ENCODE results near the gene MAPK10.

MAPK10 gene

DNA sequence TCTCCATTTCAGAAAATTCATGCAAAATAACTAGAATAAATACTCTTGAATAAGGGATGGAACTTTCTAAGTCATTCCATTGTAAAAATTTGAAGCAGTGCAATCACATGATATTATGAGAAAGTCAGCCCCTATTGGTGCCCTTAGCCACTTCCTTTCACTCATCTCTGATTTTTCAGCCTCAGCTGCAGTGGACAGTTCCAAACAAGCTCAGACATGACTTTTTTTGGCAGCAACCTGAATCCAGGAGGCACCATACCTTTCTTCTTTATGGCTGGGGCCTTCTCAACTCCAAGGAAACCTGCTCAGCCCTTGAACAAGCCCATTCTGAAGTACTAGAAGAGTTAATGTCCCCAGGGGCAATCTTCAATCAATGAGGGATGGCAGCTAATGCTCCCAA is 40.5 kb downstream of the MAPK10 start:
- Mint-ChIP-seq H3K4me1 (ENCODE audit: low read depth) (no peaks in the 10 kb centered on the region), H3K27me3 (no peaks in the 10 kb centered on the region), H3K4me3 (no peak overlapping the region), H3K9me3 (no peaks in the 10 kb centered on the region), H3K27ac (no peak overlapping the region), H3K36me3 (ENCODE audit: low read depth) (no peaks in the 10 kb centered on the region)

DNA sequence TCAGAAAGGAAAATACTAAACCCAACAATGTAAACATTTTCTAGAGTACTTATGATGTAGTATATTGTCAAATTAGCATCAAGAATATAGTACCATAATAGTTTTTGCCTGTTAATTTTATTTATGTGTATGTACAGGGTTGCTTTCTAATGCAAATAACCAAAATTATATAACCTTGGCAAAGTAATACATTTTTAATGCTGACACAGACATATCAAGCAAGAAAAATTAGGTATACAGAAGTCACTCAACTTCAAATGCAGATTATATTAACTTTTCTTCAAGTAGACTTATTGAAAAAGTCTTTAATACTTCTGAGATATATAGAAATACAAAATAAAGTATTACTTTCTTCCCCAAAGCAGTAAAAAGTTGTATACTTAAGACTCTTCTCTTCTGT is 44.3 kb downstream of the MAPK10 start:
- Mint-ChIP-seq H3K9me3 (no peaks in the 10 kb centered on the region), H3K4me3 (no peak overlapping the region), H3K4me1 (ENCODE audit: low read depth) (no peaks in the 10 kb centered on the region), H3K27ac (no peak overlapping the region), H3K27me3 (no peaks in the 10 kb centered on the region), H3K36me3 (ENCODE audit: low read depth) (no peaks in the 10 kb centered on the region)

DNA sequence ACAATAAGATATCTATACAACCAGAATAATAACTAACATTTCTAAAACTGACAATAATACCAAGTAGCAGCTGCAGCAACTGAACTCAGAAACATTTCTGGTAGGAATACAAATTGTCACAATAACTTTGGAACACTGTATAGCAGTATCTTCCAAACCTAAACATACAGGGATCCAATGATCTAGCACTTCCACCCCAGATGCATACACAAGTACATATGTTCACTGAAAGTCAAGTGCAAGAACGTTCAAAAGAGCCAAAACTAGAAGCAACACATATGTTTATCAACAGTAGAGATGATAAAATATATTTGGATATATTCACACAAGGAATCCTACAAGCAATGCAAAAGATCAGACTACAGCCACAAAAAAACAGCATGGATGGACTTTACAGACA is 46.2 kb downstream of the MAPK10 start:
- Mint-ChIP-seq H3K36me3 (ENCODE audit: low read depth) (no peaks in the 10 kb centered on the region), H3K4me3 (no peak overlapping the region), H3K9me3 (no peaks in the 10 kb centered on the region), H3K27me3 (no peaks in the 10 kb centered on the region), H3K27ac (no peak overlapping the region), H3K4me1 (ENCODE audit: low read depth) (no peaks in the 10 kb centered on the region)

DNA sequence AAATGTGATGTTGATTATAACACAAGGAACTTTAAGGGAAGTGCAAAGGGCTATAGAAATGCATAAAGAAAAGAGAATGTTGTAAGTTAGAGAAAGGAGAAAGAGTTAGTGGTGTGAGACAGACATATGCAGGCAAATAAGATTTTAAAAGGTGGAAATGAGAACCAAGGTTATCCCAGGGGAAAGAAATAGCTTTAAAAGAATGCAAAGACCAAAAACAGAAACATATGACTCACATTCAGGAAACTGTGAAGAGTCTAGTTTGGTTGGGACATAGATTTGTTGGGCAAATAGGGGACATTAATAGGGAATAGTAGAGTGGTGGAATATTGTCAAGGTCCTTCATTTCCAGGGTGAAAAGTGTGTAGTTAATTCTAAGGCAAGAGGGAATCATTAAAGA is 52.4 kb downstream of the MAPK10 start:
- Mint-ChIP-seq H3K27ac (no peak overlapping the region), H3K4me1 (ENCODE audit: low read depth) (no peaks in the 10 kb centered on the region), H3K9me3 (no peaks in the 10 kb centered on the region), H3K27me3 (no peaks in the 10 kb centered on the region), H3K4me3 (no peak overlapping the region), H3K36me3 (ENCODE audit: low read depth) (no peaks in the 10 kb centered on the region)

DNA sequence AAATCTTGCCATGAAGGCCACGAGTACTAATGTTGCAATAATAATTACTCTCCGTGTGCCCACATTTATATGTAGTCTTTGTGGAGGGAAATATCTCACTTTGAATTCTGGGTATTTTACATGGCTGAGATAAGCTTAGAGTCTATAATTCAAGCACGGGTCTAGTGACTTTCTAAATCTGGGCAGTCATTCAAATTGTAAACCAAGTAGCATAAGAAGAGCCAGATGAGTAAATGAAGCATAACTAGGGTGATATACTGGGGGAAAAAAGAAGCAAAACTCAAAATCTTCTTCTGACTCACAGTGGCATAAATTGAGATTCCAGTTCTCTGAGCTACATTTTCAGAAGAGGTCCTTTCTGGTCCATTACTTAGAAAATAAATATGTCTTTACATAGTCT is 53.0 kb downstream of the MAPK10 start:
- no peaks in the 10 kb centered on the region for H3K27me3 Mint-ChIP-seq
- H3K4me3 Mint-ChIP-seq: no peak overlapping the region
- H3K27ac Mint-ChIP-seq: no peak overlapping the region
- no peaks in the 10 kb centered on the region for H3K9me3 Mint-ChIP-seq
- H3K36me3 Mint-ChIP-seq (ENCODE audit: low read depth): no peaks in the 10 kb centered on the region
- H3K4me1 Mint-ChIP-seq (ENCODE audit: low read depth): no peaks in the 10 kb centered on the region

DNA sequence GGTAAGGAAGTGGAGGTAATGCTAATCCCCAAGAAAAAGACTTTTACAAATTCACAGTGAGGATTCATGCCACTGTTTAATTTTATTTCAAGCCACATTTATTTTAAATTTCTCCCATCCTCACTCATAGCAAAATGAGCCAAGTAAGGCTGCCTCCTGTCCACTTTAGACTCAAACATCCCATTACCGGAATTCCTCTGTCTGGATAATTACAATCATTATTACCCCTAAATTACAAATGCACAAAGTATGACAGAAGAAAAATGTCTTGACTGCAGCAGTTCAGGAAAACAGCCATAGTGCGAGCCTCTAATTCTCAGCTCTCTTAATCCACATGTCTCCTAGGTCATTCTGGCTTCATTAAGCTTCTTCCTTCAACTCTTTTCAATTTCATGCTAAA is 57.0 kb downstream of the MAPK10 start:
- Mint-ChIP-seq H3K4me1 (ENCODE audit: low read depth) (no peaks in the 10 kb centered on the region), H3K9me3 (no peaks in the 10 kb centered on the region), H3K4me3 (no peak overlapping the region), H3K27me3 (no peaks in the 10 kb centered on the region), H3K27ac (no peak overlapping the region), H3K36me3 (ENCODE audit: low read depth) (no peaks in the 10 kb centered on the region)

DNA sequence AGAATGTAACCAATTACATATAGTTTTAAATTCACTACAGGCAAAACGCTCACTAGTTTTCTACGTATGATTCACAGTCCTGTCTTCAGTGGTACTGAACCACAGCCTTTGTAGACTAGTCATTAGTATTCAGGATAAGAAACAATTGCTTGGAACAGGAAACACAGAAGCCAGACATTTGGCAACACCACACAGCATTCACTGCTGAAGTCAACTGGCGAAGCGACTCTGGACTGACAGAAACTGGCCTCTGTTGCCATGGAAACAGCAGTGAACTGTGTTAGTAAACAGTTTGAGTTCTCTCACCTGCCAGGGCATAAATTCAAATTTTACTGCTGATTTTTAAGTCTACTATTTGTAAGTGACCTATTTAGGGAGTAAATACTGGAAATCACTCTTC is 57.6 kb downstream of the MAPK10 start:
- Mint-ChIP-seq H3K36me3 (ENCODE audit: low read depth) (no peaks in the 10 kb centered on the region), H3K27ac (no peak overlapping the region), H3K27me3 (no peaks in the 10 kb centered on the region), H3K4me1 (ENCODE audit: low read depth) (no peaks in the 10 kb centered on the region), H3K4me3 (no peak overlapping the region), H3K9me3 (no peaks in the 10 kb centered on the region)

DNA sequence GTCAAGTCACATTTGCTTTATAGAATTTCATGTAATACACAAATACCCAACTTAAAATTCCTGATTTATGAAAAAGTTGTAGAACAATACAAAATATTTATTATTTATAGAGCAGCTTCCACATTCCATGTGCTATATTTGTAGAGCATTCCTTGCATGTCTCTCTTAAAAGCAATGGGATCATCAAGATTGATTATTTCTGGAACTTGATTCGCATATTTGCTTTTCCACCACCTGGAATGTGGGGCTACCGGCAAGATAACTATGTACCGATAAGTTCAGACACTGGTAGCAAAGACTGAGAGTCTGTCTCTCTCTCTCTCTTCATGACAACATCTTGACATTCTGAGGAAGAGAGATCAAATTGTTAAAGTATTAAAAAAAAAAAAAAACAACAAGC is 59.3 kb downstream of the MAPK10 start:
- no peak overlapping the region for H3K4me3 Mint-ChIP-seq
- no peaks in the 10 kb centered on the region for H3K36me3 Mint-ChIP-seq (ENCODE audit: low read depth)
- no peak overlapping the region for H3K27ac Mint-ChIP-seq
- no peaks in the 10 kb centered on the region for H3K4me1 Mint-ChIP-seq (ENCODE audit: low read depth)
- H3K9me3 Mint-ChIP-seq: no peaks in the 10 kb centered on the region
- no peaks in the 10 kb centered on the region for H3K27me3 Mint-ChIP-seq

DNA sequence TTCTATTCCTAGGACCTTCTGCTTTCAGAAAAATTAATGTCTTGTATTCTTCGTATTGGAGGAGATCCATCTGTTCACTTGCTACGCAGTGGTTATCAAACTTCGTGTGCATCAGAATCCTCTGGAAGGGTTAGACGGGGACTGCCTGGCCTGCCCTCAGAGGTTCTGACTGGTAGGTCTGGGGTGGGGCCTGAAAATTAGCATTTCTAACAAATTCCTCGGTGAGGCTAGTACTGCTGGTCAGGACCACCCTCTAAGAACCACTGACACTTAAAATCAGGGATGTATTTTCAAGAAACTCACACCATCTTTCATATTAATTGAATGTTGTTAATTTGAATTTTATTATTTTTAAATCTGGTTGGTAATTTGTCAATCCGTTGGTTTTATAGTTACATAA is 63.0 kb downstream of the MAPK10 start:
- no peaks in the 10 kb centered on the region for H3K4me1 Mint-ChIP-seq (ENCODE audit: low read depth)
- H3K9me3 Mint-ChIP-seq: no peaks in the 10 kb centered on the region
- H3K27ac Mint-ChIP-seq: no peak overlapping the region
- H3K4me3 Mint-ChIP-seq: no peak overlapping the region
- no peaks in the 10 kb centered on the region for H3K27me3 Mint-ChIP-seq
- H3K36me3 Mint-ChIP-seq (ENCODE audit: low read depth): no peaks in the 10 kb centered on the region

DNA sequence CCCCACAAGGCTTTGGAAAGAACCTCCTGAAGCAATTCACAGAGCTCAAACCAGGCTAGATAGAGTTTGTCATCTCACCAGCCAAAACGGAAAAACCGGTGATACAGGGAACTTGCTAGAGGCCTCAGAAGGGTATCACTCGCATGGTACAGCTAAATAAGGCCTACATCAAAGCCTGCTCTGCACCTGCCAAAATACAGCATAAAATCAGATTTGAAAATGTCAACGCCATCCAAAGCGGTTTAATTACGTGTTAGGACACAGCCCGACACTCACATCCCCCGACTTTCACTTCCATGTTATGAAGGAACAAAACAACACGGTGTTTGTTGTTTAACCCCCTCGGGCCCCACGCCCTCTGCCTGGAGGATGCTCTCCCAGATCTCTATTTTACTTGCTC is 65.0 kb downstream of the MAPK10 start:
- Mint-ChIP-seq H3K9me3 (no peaks in the 10 kb centered on the region), H3K4me3 (no peak overlapping the region), H3K27ac (no peak overlapping the region), H3K4me1 (ENCODE audit: low read depth) (no peaks in the 10 kb centered on the region), H3K36me3 (ENCODE audit: low read depth) (no peaks in the 10 kb centered on the region), H3K27me3 (no peaks in the 10 kb centered on the region)

DNA sequence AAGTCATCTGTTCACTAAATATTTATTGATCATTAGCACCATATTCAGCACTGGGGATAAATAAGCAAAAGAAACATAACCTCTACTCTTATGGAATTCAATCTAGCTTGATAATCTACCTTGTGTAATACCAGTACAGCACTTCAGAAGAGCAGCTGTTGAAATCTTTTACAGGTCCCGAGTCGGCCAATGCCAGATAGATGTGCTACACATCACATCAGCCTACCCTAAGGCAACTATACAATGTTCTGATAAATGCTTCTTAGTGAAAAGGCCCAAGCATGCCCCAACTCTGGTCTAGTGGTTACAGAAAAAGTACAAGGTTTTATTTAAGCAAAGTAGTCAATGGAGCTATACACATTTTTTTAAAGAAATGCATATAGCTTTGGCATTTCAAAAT is 68.7 kb downstream of the MAPK10 start:
- Mint-ChIP-seq H3K27me3 (no peaks in the 10 kb centered on the region), H3K4me3 (no peak overlapping the region), H3K4me1 (ENCODE audit: low read depth) (no peaks in the 10 kb centered on the region), H3K9me3 (no peaks in the 10 kb centered on the region), H3K27ac (no peak overlapping the region), H3K36me3 (ENCODE audit: low read depth) (no peaks in the 10 kb centered on the region)

DNA sequence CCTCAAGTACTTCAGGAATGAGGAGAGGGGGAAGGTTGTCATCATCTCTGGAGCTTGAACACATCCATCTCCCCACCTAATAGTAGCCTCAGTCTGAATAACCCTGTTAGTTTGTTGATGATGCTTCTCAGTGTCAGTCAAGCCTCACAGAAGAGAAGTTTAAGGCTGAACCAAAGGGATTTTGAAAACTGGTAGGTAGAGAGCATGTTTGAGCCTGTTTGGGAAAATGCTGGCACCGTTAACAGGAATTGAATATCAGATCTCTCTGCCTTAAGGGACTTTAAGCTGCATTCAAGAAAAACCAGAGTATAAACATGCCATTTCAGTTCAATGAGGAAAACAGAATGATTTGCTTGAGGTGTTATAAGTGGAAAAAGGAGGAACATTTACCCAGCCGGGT is 73.1 kb downstream of the MAPK10 start:
- H3K9me3 Mint-ChIP-seq: no peaks in the 10 kb centered on the region
- no peaks in the 10 kb centered on the region for H3K4me1 Mint-ChIP-seq (ENCODE audit: low read depth)
- H3K27me3 Mint-ChIP-seq: no peaks in the 10 kb centered on the region
- no peaks in the 10 kb centered on the region for H3K36me3 Mint-ChIP-seq (ENCODE audit: low read depth)
- no peak overlapping the region for H3K27ac Mint-ChIP-seq
- no peak overlapping the region for H3K4me3 Mint-ChIP-seq

DNA sequence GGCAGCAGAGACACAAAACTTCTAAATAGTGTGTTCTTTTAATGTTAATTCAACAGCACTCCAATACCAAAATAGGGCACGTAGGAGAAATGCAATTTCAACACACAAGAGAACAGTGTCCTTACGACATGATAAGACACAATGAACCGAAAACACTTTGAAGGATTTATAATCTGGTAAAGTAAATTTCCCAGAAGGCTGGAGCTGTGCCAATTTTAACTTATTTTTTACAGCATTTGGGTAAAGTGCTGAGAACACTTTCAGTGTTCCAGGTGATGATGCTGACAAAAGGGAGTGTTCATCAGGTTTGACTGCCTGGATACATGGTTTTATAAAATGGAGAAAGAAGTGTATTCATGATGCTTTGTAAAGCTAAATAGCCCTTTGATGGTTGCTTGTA is 76.5 kb downstream of the MAPK10 start:
- no peaks in the 10 kb centered on the region for H3K36me3 Mint-ChIP-seq (ENCODE audit: low read depth)
- H3K9me3 Mint-ChIP-seq: no peaks in the 10 kb centered on the region
- no peak overlapping the region for H3K4me3 Mint-ChIP-seq
- H3K27me3 Mint-ChIP-seq: no peaks in the 10 kb centered on the region
- H3K27ac Mint-ChIP-seq: no peak overlapping the region
- no peaks in the 10 kb centered on the region for H3K4me1 Mint-ChIP-seq (ENCODE audit: low read depth)

DNA sequence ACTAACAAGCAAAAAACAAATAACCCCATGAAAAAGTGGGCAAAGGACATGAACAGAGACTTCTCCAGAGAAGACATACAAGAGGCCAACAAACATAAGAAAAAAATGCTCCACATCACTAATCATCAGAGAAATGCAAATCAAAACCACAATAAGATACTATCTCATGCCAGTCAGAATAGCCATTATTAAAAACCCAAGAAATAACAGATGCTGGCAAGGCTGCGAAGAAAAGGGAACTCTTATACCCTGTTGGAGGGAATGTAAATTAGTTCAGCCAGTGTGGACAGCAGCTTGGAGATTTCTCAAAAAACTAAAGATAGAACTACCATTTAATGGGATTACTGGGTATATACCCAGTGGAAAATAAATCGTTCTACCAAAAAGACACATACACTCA is 79.6 kb downstream of the MAPK10 start:
- no peak overlapping the region for H3K27ac Mint-ChIP-seq
- H3K4me1 Mint-ChIP-seq (ENCODE audit: low read depth): no peaks in the 10 kb centered on the region
- no peaks in the 10 kb centered on the region for H3K9me3 Mint-ChIP-seq
- H3K36me3 Mint-ChIP-seq (ENCODE audit: low read depth): no peaks in the 10 kb centered on the region
- no peaks in the 10 kb centered on the region for H3K27me3 Mint-ChIP-seq
- H3K4me3 Mint-ChIP-seq: no peak overlapping the region

DNA sequence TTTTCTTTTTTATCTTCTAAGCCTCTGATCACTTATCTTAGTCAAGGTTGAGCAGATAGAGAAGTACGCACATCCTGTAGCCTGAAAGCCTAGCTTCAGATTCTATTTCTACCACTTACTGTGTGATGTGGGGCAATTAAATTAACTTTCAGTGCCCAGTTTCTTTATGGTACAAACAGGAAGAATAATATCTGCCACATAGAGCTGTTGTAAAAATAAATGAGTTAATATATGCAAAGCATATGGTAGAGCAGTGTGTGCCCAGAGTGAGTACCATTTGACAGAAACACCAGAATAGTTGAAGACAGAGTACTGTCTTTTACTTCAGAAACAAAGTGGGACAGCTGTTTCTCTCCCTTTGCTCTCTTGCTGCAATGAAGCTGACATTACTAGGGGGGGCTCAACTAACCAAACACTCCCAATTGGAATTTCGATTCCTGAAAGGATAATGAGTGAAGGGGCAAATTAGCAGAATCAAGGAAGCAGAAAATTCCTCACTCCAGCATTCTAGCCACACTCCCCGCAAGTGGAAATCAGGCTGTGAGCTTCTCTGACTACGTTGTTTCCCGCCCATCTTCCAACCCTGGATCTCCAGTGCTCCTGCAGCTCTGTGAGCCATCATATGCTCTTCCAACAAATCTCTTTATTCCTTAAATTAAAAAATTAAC is 80.4 kb downstream of the MAPK10 start:
- H3K36me3 Mint-ChIP-seq (ENCODE audit: low read depth): no peaks in the 10 kb centered on the region
- no peak overlapping the region for H3K27ac Mint-ChIP-seq
- no peaks in the 10 kb centered on the region for H3K4me1 Mint-ChIP-seq (ENCODE audit: low read depth)
- no peak overlapping the region for H3K4me3 Mint-ChIP-seq
- H3K9me3 Mint-ChIP-seq: no peaks in the 10 kb centered on the region
- peaks cover 2% of the 10 kb centered on the region for H3K27me3 Mint-ChIP-seq

DNA sequence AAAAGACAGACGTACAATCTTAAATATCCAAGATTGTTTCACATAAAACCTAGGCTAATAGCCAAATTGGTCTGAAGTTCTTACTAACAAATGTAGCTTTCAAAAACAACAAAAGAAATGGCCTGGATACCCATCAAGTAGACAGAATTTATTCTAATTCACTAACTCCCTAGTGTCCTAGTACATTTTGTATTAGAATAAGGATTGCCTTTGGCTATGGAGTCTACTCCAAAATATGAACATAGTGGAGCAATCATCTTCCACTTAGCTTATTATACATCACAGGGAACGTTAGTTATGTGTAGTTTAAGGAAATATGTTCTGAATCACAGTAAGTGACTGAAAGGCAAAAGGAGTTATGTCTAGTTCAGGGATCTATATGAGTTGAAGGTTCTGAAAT is 81.7 kb downstream of the MAPK10 start:
- Mint-ChIP-seq H3K9me3 (no peaks in the 10 kb centered on the region), H3K4me1 (ENCODE audit: low read depth) (no peaks in the 10 kb centered on the region), H3K36me3 (ENCODE audit: low read depth) (no peaks in the 10 kb centered on the region), H3K4me3 (no peak overlapping the region), H3K27me3 (peaks cover 3% of the 10 kb centered on the region), H3K27ac (no peak overlapping the region)
